Endothelial cell of umbilical vein (primary cell): ENCODE measurements around the gene ACYP2. TPM values are rescaled to one million over a fixed set of nuclear protein-coding genes. Genes with fewer than 3 reads are reported as not detected.

Source experiments
- BruUV-seq: library from RNA; stranded (reverse); fragments of 400-500 nt; replicated peaks from 2 replicates; lab custom pipeline; 2021; lab: Mats Ljungman, UMichigan
- CTCF ChIA-PET: fragments of 300-600, 350-600 bp; sonication (Branson Sonifier 250); formaldehyde crosslinking; loops from one replicate; lab custom pipeline; 2021; ENCODE audit warnings: antibody characterized with exemption, inconsistent platforms; lab: Charles Lee
- POLR2A ChIA-PET: fragments of 300-600, 350-600 bp; sonication (Branson Sonifier 250); formaldehyde crosslinking; loops from one replicate; lab custom pipeline; 2021; ENCODE audit warnings: antibody characterized with exemption, inconsistent platforms; lab: Charles Lee
- DNase-seq: peaks from one replicate; pipeline ENCODE4 v3.0.0-alpha.2; 2011; ENCODE audit warnings: low read depth, low spot score
- FAIRE-seq: peaks from 2 replicates; lab custom pipeline; 2011; peaks lifted over from hg19 to GRCh38; lab: Jason Lieb, UNC
- H2AFZ ChIP-seq: 2 replicates; pipeline ENCODE4 v1.6.0; 2012; ENCODE audit warnings: low read depth, low read length, control low read depth, inconsistent platforms
- H3K27ac ChIP-seq: 2 replicates; pipeline ENCODE4 v1.5.1; 2011; ENCODE audit warnings: low read depth, mild to moderate bottlenecking, control low read depth, low read length, moderate library complexity; ENCODE audit not compliant: insufficient read depth
- H3K27me3 ChIP-seq, 2 experiments: 2 replicates each; pipeline versions ENCODE4 v1.6.0 to v1.6.1; 2011; ENCODE audit warnings: low read length in 2 of 2, mixed read lengths in 1 of 2; ENCODE audit not compliant: control insufficient read depth in 2 of 2, insufficient read depth in 2 of 2
- H3K36me3 ChIP-seq, 2 experiments: 2 replicates in 1 of 2; 3 replicates in 1 of 2; pipeline ENCODE4 v1.5.1; 2011; ENCODE audit warnings: low read length in 2 of 2, mild to moderate bottlenecking in 1 of 2, moderate library complexity in 1 of 2; ENCODE audit not compliant: control insufficient read depth in 2 of 2, insufficient read depth in 2 of 2; ENCODE audit errors: extremely low read depth in 1 of 2
- H3K4me1 ChIP-seq: 3 replicates; pipeline ENCODE4 v1.5.1; 2011; ENCODE audit warnings: mild to moderate bottlenecking, low read length; ENCODE audit not compliant: control insufficient read depth, insufficient read depth; ENCODE audit errors: extremely low read depth
- H3K4me2 ChIP-seq: 2 replicates; pipeline ENCODE4 v1.6.1; 2011; ENCODE audit warnings: low read length, control low read depth, mixed read lengths; ENCODE audit not compliant: insufficient read depth
- H3K4me3 ChIP-seq, 3 experiments: fragments of 200-600 bp in 1 of 3; sonication (generic), shearing (Covaris generic) in 1 of 3; replicated peaks in 1 of 3; 2 replicates each; pipeline ENCODE4 v1.5.1; 2011 to 2016; ENCODE audit warnings: control low read depth in 3 of 3, low read length in 3 of 3, mild to moderate bottlenecking in 2 of 3, inconsistent platforms in 1 of 3, low read depth in 1 of 3, moderate library complexity in 1 of 3; ENCODE audit not compliant: insufficient read depth in 1 of 3
- H3K79me2 ChIP-seq: 2 replicates; pipeline ENCODE4 v1.6.0; 2012; ENCODE audit warnings: low read length, inconsistent platforms; ENCODE audit not compliant: control insufficient read depth, insufficient read depth
- H3K9ac ChIP-seq: replicated peaks from 2 replicates; pipeline ENCODE3; 2011; ENCODE audit warnings: low read length, control low read depth; ENCODE audit not compliant: insufficient read depth; ENCODE audit errors: extremely low read depth
- H3K9me1 ChIP-seq: replicated peaks from 3 replicates; pipeline ENCODE4 v1.6.0; 2011; ENCODE audit warnings: mild to moderate bottlenecking, low read length; ENCODE audit not compliant: control insufficient read depth, insufficient read depth; ENCODE audit errors: extremely low read depth
- H3K9me3 ChIP-seq: replicated peaks from 2 replicates; pipeline ENCODE4 v1.5.1; 2012; ENCODE audit warnings: low read length, inconsistent platforms; ENCODE audit not compliant: control insufficient read depth, insufficient read depth
- H4K20me1 ChIP-seq: replicated peaks from 2 replicates; pipeline ENCODE3; 2011; ENCODE audit warnings: mild to moderate bottlenecking, low read length; ENCODE audit not compliant: control insufficient read depth, insufficient read depth; ENCODE audit errors: extremely low read depth
- CTCF ChIP-seq, 2 donors: IDR thresholded peaks; 1 replicate in 1 of 2; 2 replicates in 1 of 2; pipeline ENCODE4 v1.5.1; 2011; ENCODE audit warnings: low read length in 2 of 2, mild to moderate bottlenecking in 2 of 2, moderate library complexity in 2 of 2, control low read depth in 1 of 2, inconsistent platforms in 1 of 2, low read depth in 1 of 2; ENCODE audit not compliant: insufficient read depth in 1 of 2; ENCODE audit errors: extremely low read depth in 1 of 2
- EZH2 ChIP-seq: IDR thresholded peaks from 2 replicates; pipeline ENCODE4 v1.6.1; 2012; ENCODE audit warnings: borderline replicate concordance, low read depth, mild to moderate bottlenecking, moderate library complexity, low read length, inconsistent platforms; ENCODE audit not compliant: severe bottlenecking
- FOS ChIP-seq: IDR thresholded peaks from 2 replicates; pipeline ENCODE4 v1.6.1; 2011; ENCODE audit warnings: mild to moderate bottlenecking, low read length, moderate library complexity, borderline replicate concordance; ENCODE audit not compliant: insufficient read depth
- GATA2 ChIP-seq: IDR thresholded peaks from 2 replicates; pipeline ENCODE4 v1.7.0; 2011; ENCODE audit warnings: low read depth, mild to moderate bottlenecking, moderate library complexity, mixed read lengths, low read length; ENCODE audit not compliant: insufficient read length, insufficient read depth
- MAX ChIP-seq: IDR thresholded peaks from 2 replicates; pipeline ENCODE4 v1.6.1; 2011; ENCODE audit not compliant: insufficient read depth, insufficient read length
- MYC ChIP-seq: IDR thresholded peaks from one replicate; pipeline ENCODE4 v1.6.1; 2011; ENCODE audit warnings: mild to moderate bottlenecking, low read depth, low read length
- POLR2A ChIP-seq: IDR thresholded peaks from 2 replicates; pipeline ENCODE4 v1.6.1; 2012; ENCODE audit warnings: low read depth, mild to moderate bottlenecking, control low read depth, low read length
- POLR2AphosphoS5 ChIP-seq: IDR thresholded peaks from 2 replicates; pipeline ENCODE4 v1.6.1; 2012; ENCODE audit warnings: low read depth, mild to moderate bottlenecking, control low read depth, low read length, moderate library complexity; ENCODE audit not compliant: insufficient read depth
- dilution Hi-C: fragments of 300-500 bp; cut with MboI; formaldehyde crosslinking; loops from one replicate; pipeline ENCODE4 v1.15.0; 2019; ENCODE audit warnings: low sequenced_read_pairs; ENCODE audit not compliant: extremely low pct_ligation_motif_present
- intact Hi-C: fragments of 100-400 bp; cut with micrococcal nuclease; formaldehyde crosslinking; loops from one replicate; pipeline ENCODE4 v1.10.0; 2022
- polyA plus RNA-seq, 4 experiments: library from polyadenylated mRNA; depleted of rRNA in 3 of 4; stranded (reverse) in 3 of 4; unstranded in 1 of 4; fragments of >200 nt; gene quantifications; 2 replicates each; pipeline versions ENCODE4 v1.2.1 to v1.2.3, GENCODE V29; 2011 to 2012; ENCODE audit warnings: missing spikeins in 1 of 4
- total RNA-seq: library from RNA; stranded (reverse); gene quantifications from 2 replicates; pipeline ENCODE4 v1.2.3, GENCODE V29; 2021

The ACYP2 gene
- total and polyA plus RNA-seq, 2 donors (not counting 3 experiments of a cell fraction or from before 2014, with no cell fraction given): 3.9 to 7.9 TPM

- Histone ChIP-seq H3K4me2 (no peak overlapping the region), H3K27ac (no peak overlapping the region), H3K9ac (no peak overlapping the region), H2AFZ (no peak overlapping the region), H3K4me1 (no peaks in the 10 kb centered on the region), H3K9me3 (no peaks in the 10 kb centered on the region), H3K36me3 (no peaks in the 10 kb centered on the region), H3K4me3 (no peak overlapping the region), H3K9me1 (no peaks in the 10 kb centered on the region), H3K27me3 (no peaks in the 10 kb centered on the region), H3K79me2 (no peaks in the 10 kb centered on the region), H4K20me1 (no peaks in the 10 kb centered on the region)
- dilution Hi-C loops: no loop called here
- BruUV-seq: no TSS peak
- no peak for TF ChIP-seq POLR2AphosphoS5
- TF ChIP-seq MAX: no peak
- TF ChIP-seq EZH2: no peak
- TF ChIP-seq GATA2: no peak
- TF ChIP-seq MYC: no peak
- TF ChIP-seq FOS: no peak
- no peak for TF ChIP-seq POLR2A
- TF ChIP-seq CTCF (IDR thresholded peaks at IDR 0.05; ENCODE audit: extremely low read depth in 1 of 2, insufficient read depth in 1 of 2, low read depth in 1 of 2, low read length in 2 of 2): no peak
- ChIA-PET CTCF (no interaction called here), POLR2A (no interaction called here)
- no peak for FAIRE-seq
- intact Hi-C loops: no loop called here
- DNase-seq: no peak
These were observed 155.8 kb downstream of the ACYP2 start for GRCh38 chr2:54271189-54271588.
